H1 (cell line): Measurements from ENCODE around the gene CUL4A. TPM values are rescaled to one million over a fixed set of nuclear protein-coding genes. Genes with fewer than 3 reads are reported as not detected.

ENCODE experiments used
- E2F6 ChIP-seq: IDR thresholded peaks from 2 replicates; pipeline ENCODE4 v1.6.1; 2012; ENCODE audit warnings: inconsistent platforms
- polyA plus RNA-seq, 7 experiments: library from polyadenylated mRNA; depleted of rRNA in 3 of 7; stranded (reverse) in 5 of 7; unstranded in 2 of 7; fragments of >200 nt in 5 of 7; fragments of 200-250 nt in 2 of 7; gene quantifications; 1 replicate in 5 of 7; 2 replicates in 1 of 7; 4 replicates in 1 of 7; pipeline versions ENCODE4 v1.2.1 to v1.2.3, GENCODE V29; 2011 to 2013; ENCODE audit warnings: missing spikeins in 2 of 7, mixed read lengths in 2 of 7
- total RNA-seq: library from RNA; stranded (reverse); fragmentation: NEBNext Ultra II Directional; extraction: Animal tissue kit (Norgen Biotek cat#: 25700); gene quantifications from 2 replicates; pipeline ENCODE4 v1.2.1, GENCODE V29; 2021

The CUL4A gene
- total and polyA plus RNA-seq, 2 of the 8 experiments (the other 6 are each of a cell fraction or from before 2014, with no cell fraction given), result 54.7 to 101 TPM

GRCh38 chr13:113205428-113205931 lies 3.9 kb upstream of the CUL4A start (continued):
- TF ChIP-seq E2F6, result no peak
- TF ChIP-seq, all 59 proteins: peak for 0
